GM21786 (cell line): ENCODE results near the gene CCDC97.
A peak's percentile ranks its signal among the peaks of the same experiment; 100 is the strongest.
"Not testable (repeated sequence)": the region's sequence is repeated elsewhere in the genome, so short reads cannot be mapped to it uniquely, and the experiment has no call there.

ENCODE experiments used
- ATAC-seq: cut with Tn5 transposase; IDR thresholded peaks from one replicate; pipeline ENCODE4 v1.9.1; 2021; ENCODE audit not compliant: unreplicated experiment

The CCDC97 gene

GRCh38 chr19:41310033-41310831 lies at the start of gene CCDC97:
TSS of gene CCDC97 (plus strand) at chr19:41310172. CDS start at chr19:41310311, 139 bp downstream.
- ATAC-seq = peak; percentile 55

GRCh38 chr19:41261474-41262190 lies 48.3 kb upstream of the CCDC97 start:
- no peak for ATAC-seq

- peak; percentile 5 for ATAC-seq
Measured at GRCh38 chr19:41263042-41263849, 46.7 kb upstream of the CCDC97 start.

DNA sequence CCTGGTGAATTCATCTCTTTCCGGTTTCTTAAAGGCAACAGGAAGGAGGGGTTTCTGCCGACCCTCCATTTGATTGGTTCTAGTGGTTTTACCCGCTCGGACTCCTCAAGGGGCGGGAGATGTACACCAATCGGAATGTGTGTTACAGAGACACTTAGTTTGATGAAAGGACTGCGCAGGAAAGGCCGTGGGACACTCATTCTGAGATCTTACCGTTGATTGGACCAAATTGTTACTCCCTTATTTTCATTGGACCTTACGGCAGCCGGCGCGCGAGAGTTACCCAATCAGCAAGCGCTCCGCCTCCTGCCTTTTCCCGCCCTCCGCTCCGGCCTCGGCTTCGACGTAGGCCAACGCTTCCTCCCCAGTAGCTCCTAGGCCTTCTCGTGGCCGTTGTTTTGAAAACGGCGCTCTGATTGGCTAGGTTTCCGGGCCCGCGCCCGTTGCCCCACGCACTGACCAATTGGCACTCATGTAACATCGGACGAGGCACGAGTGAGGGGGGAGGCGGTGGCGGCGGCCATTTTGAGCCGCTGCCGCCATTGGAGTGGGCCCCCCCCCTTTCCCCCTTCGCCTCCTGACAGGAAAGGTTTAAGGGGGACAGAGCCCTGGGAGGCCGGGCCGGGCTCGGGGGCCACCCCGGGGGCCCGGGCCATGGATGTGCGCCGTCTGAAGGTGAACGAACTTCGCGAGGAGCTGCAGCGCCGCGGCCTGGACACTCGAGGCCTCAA lies 46.0 kb upstream of the CCDC97 start, which contains the start of gene HNRNPUL1:
Gene HNRNPUL1, plus strand, starts transcription at position 523 of the 731 bp plus-strand sequence. Its CDS starts 132 bp downstream, at position 655.
- peak; percentile 67 for ATAC-seq

DNA sequence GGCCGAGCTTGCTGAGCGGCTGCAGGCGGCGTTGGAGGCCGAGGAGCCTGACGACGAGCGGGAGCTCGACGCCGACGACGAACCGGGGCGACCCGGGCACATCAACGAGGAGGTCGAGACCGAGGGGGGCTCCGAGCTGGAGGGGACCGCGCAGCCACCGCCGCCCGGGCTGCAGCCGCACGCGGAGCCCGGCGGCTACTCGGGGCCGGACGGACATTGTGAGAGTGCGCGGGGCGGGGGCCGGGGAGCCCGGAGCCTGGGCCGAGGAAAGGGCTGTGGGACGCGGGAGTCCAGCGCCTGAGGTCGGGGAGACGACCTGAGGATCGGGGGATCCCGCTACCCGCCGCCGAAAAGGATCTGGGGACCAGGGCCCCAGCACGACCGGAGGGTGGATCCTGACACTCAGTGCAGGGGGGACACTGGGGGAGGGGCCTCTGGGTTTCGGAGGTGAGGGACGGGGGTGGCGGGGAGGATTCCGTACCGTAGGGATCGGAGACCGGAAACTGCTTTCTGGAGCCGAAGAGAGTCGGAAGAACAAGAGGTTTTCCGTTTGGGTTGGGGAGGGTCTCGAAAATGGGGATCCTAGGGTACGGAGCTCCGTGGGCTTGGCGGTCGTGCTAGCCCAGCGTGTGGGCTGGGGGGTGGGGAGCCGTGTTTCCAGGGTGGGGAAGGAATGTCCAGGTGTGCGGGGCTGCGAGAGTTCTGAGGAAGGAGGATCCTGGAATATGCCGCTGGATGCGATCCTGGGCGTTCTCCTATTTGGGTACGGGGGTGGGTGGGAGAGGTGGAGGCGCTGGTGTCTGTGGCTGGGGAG lies 45.2 kb upstream of the CCDC97 start:
- ATAC-seq = no peak

DNA sequence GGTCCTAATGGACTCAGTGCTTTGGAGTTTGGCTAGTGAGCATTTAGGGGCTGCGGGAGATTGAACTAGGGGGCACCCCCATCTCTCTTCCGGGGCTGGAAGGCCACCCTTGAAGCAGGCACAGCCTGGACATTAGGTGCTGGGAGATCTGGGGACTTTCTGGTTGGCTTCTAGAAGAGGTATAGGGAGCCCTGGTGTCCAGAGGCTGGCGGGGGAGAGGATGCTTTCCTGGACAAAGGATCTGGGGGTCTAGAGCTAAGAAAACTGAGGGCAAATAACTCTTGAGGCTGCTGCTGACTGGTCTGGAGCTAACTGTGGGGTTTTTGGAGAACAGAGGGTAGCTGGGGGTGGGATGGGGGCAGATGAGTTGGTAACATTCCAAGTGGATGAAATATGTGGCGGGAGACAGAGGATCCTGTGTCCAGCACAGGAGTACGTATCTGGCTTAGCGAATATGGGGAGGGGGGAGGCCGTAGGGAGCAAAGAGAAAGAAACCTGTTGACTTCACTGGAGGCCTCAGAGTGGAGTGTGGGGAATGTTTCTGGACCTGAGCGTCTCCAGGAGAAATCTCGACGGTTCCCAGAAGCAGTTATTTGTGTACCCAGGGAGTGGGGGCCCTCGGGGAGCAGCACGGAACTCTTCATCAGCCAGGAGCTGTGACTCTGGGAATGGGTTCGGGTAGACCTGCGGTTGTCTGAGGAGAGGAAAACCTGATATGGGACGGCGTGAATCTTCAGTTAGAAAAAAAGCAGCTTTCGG lies 44.4 kb upstream of the CCDC97 start:
- ATAC-seq = no peak

GRCh38 chr19:41269055-41269454 lies 40.9 kb upstream of the CCDC97 start:
- no peak for ATAC-seq

- no peak for ATAC-seq
Measured at GRCh38 chr19:41269571-41269970, 40.4 kb upstream of the CCDC97 start.

- no peak for ATAC-seq
Measured at GRCh38 chr19:41273076-41273475, 36.9 kb upstream of the CCDC97 start.

- ATAC-seq = no peak
Measured at GRCh38 chr19:41274802-41275201, 35.2 kb upstream of the CCDC97 start.

GRCh38 chr19:41276231-41276630 lies 33.7 kb upstream of the CCDC97 start:
- no peak for ATAC-seq

DNA sequence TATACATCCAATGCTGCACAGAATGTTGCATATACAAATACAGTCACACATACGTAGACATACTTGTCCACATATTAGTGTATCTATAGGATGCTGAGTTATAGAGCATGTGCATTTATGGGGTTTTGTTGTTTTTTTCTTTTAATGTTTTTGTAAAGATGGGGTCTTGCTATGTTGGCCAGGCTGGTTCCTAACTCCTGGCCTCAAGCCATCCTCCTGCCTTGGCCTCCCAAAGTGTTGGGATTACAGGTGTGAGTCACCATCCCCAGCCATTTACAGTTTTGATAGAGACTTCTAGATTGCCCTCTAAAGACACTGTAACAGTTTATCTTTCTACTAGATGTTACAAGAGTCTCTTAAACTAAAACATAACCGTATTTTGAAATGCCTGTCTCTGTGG lies 31.5 kb upstream of the CCDC97 start:
- ATAC-seq = no peak

DNA sequence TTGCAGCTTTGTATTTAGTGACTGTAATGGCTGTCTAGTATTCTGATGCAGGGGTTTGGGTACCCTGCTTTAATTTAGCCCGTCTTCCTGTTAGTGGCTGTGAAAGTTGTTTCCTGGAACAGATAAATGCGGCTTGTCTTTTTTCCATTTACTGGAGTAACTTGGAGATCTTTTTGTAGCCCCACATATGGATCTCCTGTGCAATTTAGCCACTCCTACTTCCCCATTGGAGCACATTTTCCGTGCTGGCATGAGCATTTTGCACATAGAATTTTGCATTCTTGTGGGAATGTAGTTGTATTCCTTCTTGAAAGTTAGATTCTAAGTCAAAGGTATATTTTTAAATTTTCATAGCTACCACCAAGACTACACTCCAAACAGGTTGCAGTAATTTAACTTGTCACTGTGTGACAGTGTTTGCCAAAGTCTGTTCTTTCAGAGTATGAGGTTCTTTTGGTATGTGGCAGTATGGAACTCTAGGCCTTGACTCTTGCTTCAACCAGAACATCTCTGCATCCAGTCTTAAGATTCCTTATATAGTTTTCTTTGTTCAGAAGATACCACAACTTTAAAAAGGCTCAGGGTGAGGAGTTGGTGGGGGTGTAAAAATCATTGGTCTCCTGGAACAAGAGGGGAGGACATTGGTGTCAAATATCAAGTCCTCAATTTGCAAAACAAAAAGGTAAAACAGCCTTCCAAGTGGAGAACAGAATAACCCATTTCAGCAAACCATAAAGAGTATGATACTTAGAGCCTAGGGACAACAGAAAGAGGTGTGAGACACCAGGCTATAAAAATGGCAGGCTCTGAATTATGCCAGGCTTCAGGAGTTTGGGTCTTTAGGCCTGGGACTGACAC lies 21.1 kb upstream of the CCDC97 start:
- no peak for ATAC-seq

- ATAC-seq = not testable (repeated sequence)
Measured at GRCh38 chr19:41289814-41290213, 20.2 kb upstream of the CCDC97 start.

GRCh38 chr19:41294393-41294792 lies 15.6 kb upstream of the CCDC97 start:
- no peak for ATAC-seq

DNA sequence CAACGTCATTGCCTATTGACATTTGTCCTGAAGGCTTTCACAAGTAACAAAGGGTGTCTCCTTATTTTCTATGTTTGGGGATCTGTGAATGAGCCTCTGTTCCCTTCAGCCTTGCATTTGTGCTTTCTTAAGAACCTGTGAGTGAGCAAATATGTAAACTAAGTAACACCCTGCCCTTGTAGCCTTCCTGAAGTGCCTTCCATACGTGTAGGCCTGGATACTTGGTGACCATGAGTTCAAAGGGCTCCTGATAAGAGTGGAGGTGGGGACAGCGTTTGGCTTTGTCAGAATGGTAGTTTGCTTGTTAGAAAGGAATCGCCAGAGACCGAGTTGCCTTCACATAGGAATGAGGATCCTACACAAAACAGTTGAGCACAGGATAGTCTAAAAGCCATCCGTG lies 14.5 kb upstream of the CCDC97 start:
- no peak for ATAC-seq

GRCh38 chr19:41296433-41296871 lies 13.5 kb upstream of the CCDC97 start:
- no peak for ATAC-seq
